Embryonic facial prominence (tissue), 1 donor: Measurements from ENCODE around the gene YPEL1.
"Not testable (repeated sequence)": the region's sequence is repeated elsewhere in the genome, so short reads cannot be mapped to it uniquely, and the experiment has no call there.

Experiments
- DNase-seq: peaks from one replicate; pipeline ENCODE4 v3.0.0-alpha.2; 2016; ENCODE audit errors: extremely low spot score

YPEL1 gene

DNA sequence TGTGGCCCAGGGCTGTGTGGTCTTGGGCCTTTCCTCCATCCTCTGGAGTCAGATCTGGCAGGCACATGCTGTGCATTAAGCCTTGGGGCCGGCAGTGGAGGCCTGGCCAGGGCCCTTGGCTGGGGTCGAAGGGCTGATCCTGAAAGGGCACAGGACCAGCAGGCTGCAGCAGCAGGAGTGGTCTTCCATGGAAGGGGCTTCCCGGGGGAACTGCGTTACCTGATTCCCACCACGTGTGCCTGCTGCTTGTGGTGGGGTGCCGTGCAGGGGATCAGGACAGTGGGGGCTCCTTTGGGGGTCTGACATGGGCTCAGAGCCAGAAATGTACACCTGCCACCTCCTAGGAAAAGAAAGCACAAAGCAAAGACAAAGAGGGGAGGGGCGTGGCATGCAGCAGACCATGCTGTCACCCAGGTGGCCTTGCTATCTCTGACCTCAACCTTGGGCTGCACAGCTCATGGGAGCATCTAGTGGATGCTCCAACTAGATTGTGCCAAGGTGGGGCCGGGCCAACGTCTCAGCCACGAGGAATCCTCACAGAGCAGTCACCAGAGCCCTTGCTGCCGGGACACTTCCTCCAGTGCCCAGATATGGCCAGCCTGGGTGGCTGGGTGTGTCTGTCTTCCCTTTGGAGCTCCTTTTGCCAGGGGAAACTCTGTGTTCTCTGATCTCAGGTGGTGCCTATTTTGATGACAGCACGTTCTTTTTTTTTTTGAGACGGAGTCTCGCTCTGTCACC lies 17.9 kb upstream of the YPEL1 start:
- no peak for DNase-seq

DNA sequence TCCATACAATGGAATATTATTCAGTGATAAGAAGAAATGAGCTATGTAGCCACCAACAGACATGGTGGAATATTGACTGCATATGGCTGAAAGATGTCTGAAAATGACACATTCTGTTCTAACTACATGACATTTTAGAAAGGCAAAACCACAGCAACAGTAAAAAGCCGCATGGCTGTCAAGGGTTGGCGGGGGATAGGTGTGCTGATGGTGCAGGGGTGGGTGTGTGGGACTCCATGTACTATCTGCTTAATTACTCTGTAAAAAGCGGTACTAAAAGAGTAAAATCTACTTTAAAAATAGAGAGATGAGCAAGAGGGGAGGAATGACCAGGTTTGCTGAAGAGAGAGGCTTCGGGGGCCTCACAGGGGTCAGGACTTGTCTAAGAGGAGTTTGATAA lies 16.7 kb upstream of the YPEL1 start:
- DNase-seq: no peak

DNA sequence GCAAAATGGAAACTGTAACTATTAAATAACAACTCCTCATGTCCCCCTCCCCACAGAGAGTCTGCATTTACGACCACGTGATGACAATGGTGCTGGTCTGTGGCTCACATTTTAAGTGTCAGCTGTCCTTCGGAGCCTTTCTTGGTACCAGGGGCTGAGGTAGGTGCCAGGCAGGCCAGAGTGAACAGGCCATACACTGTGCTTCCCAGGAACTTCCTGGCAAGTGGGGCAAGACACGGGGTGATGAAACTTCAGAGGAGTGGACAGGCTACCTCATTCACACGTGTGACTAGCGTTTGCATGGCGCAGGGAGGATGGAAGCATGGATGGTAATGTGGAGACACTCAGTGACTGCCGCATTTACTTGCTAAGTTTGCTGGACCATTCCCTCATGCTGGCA lies 10.4 kb upstream of the YPEL1 start:
- no peak for DNase-seq

DNA sequence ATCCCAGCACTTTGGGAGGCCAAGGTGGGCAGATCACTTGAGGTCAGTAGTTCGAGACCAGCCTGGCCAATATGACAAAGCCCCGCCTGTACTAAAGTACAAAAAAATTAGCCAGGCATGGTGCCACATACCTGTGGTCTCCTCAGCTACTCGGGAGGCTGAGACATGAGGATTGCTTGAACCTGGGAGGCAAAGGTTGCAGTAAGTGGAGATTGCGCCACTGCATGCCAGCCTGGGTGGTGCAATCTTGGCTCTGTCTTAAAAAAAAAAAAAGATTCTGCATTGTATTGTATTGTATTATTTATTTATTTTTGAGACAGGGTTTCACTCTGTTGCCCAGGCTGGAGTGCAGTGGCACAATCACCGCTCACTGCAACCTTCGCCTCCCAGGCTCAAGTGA lies 9.3 kb upstream of the YPEL1 start:
- not testable (repeated sequence) for DNase-seq

DNA sequence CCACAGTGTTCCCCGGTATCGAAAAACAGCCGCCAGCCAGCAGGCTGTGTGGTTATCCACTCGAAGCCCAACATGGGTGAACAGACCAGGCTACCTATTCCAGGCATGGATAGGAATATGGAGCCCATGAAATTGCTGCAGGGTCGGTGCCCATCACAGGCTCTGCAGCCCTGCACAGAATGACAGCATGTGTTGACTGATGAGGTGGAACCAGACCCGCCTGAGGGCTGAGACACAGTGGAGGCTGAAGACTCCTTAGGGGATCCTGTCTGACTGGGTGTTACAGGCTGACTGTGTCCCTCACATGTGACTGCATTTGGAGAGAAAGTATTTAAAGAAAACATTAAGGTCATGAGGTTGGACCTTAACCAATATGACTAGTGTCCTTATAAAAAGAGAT lies 6.2 kb upstream of the YPEL1 start:
- DNase-seq: no peak

DNA sequence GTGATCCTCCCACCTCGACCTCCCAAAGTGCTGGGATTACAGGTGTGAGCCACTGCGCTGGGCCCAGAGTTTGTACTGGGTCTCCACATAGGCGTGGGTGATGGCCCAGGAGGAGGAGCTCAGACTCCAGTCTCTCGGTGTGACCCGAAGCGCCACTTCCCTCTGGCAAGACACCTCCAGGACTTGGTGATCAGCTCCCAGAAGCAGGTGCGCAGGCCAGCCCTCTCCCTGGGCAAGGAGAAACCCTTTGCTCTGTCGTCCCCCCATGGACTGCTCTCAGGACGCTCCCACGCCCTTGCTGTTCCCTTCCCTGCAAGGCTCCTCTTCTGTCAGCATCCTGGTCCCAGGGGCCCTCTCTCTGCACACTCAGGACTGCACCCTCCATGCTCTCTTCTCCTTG lies 5.5 kb upstream of the YPEL1 start:
- DNase-seq: no peak

DNA sequence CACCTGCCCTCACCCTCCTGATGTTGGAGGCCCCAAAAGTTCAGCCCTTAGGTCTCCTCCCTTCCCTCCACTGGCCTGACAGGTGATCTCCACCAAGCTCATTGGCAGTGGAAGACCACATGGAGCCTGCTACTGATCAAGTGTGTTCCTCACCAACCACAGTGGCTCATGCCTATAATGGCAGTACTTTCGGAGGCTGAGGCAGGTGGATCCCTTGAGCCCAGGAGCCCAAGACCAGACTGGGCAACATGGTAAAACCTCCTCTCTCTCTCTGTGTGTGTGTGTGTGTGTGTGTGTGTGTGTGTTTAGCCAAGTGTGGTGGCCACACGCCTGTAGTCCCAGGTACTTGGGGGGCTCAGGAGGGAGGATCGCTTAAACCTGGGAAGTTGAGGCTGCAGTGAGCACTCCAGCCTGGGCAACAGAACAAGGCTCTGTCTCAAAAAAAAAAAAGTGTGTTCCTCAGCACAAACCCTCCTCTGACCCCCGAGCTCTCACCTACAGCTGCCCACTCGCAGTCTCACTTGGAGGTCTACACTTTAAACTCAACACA lies 4.3 kb upstream of the YPEL1 start:
- DNase-seq: no peak

DNA sequence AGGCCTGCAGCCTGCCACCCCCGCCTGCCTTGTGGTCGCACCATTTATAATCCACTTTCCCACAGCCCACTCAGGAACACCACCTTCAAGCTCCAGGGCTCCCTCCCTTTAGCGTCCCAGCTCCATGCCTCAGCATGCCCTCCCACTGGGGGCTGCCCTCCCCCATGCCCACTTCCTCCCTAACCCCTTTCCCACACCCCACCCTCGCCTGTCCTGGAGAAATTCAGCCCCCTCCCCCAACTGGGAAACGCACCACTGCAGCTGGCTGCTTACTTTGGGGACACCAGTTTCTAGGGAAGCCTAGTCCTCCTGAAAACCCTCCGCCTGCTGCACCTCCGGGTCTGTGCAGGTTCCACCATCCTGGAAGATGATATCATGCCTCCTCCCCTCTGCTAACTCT lies 3.4 kb upstream of the YPEL1 start:
- no peak for DNase-seq

DNA sequence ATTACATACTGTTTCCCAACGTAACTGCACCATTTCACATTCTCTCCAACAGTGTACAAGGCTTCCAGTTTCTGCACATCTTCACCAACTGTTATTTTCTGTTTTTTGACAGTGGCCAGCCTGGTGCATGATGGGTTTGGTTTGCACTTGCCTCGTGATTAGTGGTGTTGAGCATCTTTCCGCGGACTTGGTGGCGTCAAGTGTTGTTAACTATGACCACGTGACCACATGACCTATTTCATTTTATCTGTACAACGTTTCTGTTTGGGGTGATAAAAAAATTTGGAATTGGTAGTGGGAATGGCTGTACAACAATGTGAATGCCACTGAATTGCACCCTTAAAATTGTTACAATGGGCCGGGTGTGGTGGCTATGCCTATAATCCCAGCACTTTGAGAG lies 2.5 kb upstream of the YPEL1 start:
- no peak for DNase-seq

DNA sequence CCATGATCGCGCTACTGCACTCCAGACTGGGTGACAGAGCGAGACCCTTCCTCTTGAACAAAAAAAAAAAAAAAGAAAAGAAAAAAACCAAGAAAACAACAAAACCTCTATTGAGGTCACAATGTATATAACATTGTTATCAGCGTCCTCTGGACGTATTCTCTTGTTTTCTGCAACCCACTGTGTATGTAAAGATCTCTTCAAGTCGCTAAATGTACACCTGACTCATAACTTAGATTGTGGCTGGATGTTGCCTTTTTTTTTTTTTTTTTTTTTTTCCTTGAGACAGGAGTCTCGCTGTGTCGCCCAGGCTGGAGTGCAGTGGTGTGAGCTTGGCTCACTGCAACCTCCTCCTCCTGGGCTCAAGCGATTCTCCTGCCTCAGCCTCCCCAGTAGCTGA lies 1.4 kb upstream of the YPEL1 start:
- DNase-seq: no peak

DNA sequence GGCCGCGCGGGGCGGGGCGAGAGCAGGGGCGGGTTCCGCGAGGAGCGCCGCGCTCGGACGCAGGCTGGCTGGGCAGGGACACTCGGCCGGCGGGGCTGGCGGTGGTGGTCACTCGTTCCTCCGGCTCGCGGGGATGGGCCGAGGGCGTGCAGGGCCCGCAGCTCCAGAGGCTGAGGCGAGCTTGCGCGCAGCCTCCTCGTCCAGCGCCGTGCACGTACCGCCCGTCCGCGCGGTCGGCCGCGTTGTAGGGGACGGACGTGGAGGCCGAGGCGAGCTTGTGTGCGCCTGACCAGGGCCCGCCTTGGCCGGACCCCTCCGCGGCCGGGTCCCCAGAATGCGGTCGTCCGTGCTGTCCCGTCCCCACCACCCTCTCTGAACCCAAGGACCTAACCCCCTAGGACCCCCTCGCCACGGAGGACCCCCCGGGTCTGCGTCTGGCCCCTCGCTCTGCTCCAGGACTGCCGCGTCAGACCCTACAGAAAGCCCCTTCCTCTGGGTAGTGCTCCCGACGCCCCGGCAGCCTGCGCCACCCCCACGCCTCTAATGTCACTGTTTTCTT lies 569 bp upstream of the YPEL1 start:
- DNase-seq: no peak

DNA sequence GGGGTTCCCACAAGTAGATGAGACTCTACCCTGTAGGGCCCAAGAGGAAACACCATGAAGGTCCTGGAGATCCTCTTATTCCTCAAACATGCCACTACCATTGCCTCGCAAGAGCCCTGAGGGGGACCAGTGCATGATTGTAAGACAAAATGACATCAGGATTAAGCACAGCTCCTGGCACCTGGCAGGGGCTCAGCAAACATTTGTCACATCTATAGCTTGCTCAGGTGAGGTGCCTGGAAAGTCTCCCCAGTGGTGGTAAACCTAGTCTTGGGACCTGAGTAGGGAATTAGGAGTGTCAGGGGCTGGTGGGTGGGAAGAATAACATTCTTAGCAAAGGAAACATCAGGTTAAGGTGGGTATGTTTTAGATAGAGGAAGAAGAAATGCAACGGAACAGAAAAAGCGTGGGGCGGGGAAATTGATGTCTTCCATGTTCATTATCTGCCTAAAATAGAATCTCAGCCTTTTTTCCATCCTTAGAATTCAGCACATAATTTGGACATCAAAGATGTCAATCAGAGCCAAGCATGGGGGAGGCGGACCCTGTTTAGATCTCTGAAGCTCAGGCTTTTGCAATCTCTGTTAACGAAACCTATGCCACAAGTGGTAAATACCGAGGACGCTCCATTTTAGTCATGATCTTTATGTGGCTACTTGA lies 924 bp downstream of the YPEL1 start:
- DNase-seq: no peak

DNA sequence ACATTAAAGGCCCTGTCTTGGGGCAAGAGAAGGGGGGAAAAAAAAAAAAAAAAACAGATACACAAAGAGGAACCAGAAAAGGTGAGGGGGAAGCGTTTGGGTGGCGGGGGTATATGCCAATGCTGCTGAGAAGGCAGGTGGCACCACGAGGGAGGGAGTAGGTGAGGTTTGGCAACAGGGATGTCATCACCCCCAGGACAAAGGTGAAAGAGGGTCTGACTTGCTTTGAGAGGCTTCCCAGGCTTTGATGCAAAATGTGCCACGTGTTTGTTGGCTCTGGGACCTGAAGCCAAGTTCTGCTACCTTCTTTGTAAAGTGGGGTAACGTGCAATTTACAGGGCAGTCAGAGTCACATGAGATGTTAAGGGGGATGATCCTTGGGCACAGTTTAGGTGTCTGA lies 4.1 kb downstream of the YPEL1 start:
- no peak for DNase-seq

DNA sequence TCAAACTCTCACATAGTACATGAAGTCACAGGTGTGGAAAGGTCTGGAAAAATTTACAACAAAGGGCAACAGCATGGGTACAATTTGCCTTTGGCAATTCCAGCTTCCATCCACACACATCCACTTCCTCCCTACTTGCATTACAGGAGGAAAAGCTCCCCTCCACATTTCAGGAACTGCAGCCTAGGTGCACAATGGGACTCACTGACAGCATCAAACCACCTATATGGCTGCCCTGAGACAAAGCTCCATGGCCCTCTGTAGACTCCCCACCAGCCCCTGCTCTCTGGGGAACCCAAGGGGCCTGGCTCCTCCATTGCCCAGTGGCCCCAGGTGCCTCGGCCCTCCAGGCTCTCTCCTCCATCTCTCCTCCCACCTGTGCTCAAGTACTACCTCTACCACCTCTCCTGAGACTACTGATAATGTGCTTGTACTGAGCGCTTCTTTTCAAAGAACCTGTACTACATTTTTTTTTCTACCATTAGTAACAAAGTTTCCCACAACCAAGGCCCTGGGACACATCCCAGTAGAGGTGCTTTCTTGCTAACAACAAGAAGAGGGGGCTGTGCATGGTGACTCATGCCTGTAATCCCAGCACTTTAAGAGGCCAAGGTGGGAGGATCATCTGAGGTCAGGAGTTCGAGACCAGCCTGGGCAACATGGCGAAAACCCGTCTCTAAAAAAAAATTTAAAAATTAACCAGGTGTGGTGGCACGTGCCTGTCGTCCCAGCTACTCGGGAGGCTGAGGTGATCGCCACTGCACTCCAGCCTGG lies 4.9 kb downstream of the YPEL1 start:
- no peak for DNase-seq

DNA sequence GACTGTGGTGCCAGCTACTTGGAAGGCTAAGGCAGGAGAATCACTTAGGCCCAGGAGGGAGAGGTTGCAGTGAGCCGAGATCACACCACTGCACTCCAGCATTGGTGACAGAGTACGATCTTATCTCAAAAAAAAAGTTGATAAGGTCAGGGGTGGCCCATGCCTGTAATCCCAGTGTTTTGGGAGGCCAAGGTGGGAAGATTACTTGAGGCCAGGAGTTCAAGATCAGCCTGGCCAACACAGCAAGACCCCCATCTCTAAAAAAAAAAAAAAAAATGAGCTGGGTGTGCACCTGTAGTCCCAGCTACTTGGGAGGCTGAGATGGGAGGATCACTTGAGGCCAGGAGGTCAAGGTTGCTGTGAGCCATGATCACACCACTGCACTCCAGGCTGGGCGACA lies 6.4 kb downstream of the YPEL1 start:
- DNase-seq: not testable (repeated sequence)

DNA sequence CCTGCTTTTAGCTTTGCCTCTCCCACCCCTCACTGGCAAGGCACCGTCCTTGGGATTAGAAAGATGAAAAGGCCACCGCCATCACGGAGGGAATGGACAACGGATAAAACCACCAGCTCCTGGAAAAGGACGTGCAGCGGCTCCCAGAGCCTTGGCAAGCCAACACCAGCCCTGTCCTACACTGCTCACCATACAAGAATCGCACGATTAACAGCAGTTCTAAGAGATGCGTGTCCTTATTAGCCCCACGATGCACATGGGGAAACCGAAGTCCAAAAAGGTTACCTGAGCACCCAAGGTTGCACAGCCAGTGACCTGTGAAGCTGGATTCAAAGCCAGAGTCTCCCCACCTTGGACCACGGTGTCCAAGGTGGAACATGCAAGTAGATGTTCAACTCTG lies 7.3 kb downstream of the YPEL1 start:
- no peak for DNase-seq

DNA sequence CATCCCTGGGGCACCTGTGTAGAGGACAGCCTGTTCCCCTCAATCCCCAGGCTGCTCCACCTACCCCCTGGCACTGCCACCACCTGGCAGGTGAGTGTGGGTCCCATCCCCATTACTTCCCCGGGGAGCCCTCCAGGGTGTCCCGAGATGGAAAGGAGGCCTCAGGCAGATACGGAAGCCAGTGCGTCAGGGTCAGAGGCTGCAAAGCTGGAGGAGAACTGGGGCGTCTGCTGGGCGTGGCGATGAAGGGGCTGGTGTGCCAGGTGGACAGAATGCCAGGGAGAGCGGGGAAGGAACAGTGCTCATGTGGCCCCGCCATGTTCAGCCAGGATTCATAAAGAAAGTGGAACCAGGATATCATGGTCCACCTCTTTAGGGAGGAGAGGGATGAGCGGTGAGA lies 7.8 kb downstream of the YPEL1 start:
- DNase-seq: no peak

DNA sequence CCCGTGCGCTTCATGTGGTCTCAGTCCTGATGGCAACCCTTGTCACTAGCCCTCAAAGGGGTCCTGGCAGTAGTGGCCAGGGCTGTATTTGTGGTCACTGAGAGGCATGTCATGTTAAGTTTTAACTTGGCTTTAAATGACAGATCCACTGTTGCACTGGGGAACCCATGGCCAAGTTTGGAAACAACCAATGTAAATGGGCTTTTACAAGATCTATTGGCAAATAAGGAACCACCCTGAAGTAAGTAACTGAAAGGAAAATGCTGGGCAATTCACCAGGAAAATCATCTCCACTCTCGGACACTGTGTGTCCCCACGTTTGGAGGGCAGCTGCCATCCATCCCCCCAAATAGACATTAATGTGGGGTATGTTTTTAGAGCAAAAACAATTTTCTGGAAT lies 8.4 kb downstream of the YPEL1 start:
- no peak for DNase-seq

DNA sequence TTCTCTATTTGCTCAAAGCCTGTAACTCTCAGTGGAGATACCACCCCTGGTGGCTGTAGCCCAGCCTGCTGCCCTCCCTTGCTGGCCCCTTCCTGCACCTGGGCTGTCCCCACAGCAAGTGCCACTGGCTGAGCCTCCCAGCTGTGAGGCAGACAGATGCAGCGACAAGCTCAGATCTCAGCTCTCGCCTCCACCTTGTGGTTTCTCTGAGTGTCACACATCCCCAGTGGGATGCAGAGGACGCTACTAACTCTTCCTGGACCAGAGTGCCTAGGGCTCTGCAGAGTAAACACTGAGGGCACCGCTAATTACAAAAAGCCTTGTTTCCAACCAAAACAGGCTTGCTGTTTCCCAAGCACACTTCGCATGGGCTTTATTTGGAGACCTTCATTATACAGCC lies 8.9 kb downstream of the YPEL1 start:
- no peak for DNase-seq

DNA sequence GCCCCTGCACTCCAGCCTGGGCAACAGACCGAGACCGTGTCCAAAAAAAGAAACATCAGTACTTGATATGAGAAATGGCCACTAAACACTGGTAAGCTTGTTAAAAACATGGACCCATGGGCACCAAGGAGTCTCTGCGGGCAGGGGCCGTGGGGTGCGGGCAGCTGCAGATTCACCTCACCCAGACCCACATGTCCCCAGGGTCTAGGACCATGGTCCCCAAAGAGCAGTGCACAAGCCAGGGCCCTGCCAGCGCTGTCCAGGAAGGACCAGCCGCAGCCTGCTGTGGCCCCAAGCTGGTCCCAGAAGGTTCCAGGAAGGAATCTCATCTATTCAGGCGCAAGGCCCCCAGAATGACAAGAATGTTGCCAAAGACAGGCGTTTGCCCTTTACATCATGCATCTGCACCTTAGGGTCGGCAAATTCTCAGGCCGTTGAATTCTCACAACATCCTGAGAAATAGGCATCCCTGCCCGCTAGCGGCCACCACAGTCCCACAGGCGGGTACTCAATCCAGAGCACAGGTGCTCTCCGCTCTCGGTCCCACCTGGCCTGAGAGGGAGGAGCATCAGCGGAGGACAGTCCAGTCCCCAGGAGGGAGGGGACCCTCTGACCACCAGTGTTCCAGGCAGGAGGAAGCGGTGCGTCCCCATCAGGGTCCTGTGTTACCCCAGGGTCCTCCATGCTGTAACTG lies 9.5 kb downstream of the YPEL1 start:
- no peak for DNase-seq

DNA sequence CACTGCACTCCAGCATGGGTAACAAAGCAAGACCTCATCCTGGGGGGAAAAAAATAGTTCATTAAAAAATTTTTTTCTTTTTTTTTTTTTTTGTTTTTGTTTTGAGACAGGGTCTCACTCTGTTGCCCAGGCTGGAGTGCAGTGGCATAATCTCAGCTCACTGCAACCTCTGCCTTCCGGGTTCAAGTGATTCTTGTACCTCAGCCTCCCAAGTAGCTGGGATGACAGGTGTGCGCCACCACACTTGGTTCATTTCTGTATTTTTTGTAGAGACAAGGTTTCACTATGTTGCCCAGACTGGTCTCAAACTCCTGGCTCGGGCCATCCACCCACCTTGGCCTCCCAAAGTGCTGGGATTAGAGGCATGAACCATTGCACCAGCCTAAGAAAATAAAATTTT lies 11.1 kb downstream of the YPEL1 start:
- not testable (repeated sequence) for DNase-seq
